Measurements from ENCODE around the gene KLC4.
A peak's percentile ranks its signal among the peaks of the same experiment; 100 is the strongest.
"Not testable (repeated sequence)": the region's sequence is repeated elsewhere in the genome, so short reads cannot be mapped to it uniquely, and the experiment has no call there.

The KLC4 gene

GRCh38 chr6:43093436-43094289, 34.2 kb downstream of the KLC4 start:
- no peak for DNase-seq (ENCODE audit: low spot score)

- peak; percentile 54 for DNase-seq (ENCODE audit: low spot score)
These were observed 36.5 kb downstream of the KLC4 start for GRCh38 chr6:43095939-43096338.

GRCh38 chr6:43096451-43097097, 37.1 kb downstream of the KLC4 start:
- DNase-seq (ENCODE audit: low spot score) = peak; percentile 64

GRCh38 chr6:43097098-43097489, 37.7 kb downstream of the KLC4 start:
- no peak for DNase-seq (ENCODE audit: low spot score)

GRCh38 chr6:43097502-43097901, 38.1 kb downstream of the KLC4 start:
- no peak for DNase-seq (ENCODE audit: low spot score)

GRCh38 chr6:43101497-43101896, 42.1 kb downstream of the KLC4 start:
- DNase-seq (ENCODE audit: low spot score) = no peak

- DNase-seq (ENCODE audit: low spot score) = no peak
These were observed 43.9 kb downstream of the KLC4 start for GRCh38 chr6:43103253-43103876.

- DNase-seq (ENCODE audit: low spot score) = no peak
These were observed 46.2 kb downstream of the KLC4 start for GRCh38 chr6:43105538-43106222.

- no peak for DNase-seq (ENCODE audit: low spot score)
These were observed 48.1 kb downstream of the KLC4 start for GRCh38 chr6:43107344-43108062.

- DNase-seq (ENCODE audit: low spot score) = no peak
These were observed 54.2 kb downstream of the KLC4 start for GRCh38 chr6:43113431-43114260.

- no peak for DNase-seq (ENCODE audit: low spot score)
These were observed 55.9 kb downstream of the KLC4 start for GRCh38 chr6:43115365-43115764.

- not testable (repeated sequence) for DNase-seq (ENCODE audit: low spot score)
These were observed 58.0 kb downstream of the KLC4 start for GRCh38 chr6:43117466-43117865.

- no peak for DNase-seq (ENCODE audit: low spot score)
These were observed 60.1 kb downstream of the KLC4 start for GRCh38 chr6:43119482-43119881.

- DNase-seq (ENCODE audit: low spot score) = no peak
These were observed 60.8 kb downstream of the KLC4 start for GRCh38 chr6:43120101-43120763.

GRCh38 chr6:43120944-43121913, 61.8 kb downstream of the KLC4 start:
- no peak for DNase-seq (ENCODE audit: low spot score)

GRCh38 chr6:43122146-43122545, 62.7 kb downstream of the KLC4 start:
- DNase-seq (ENCODE audit: low spot score) = no peak

- no peak for DNase-seq (ENCODE audit: low spot score)
These were observed 64.3 kb downstream of the KLC4 start for GRCh38 chr6:43123461-43124314.

- no peak for DNase-seq (ENCODE audit: low spot score)
These were observed 65.0 kb downstream of the KLC4 start for GRCh38 chr6:43124481-43124880.
